GM12878 (cell line): ENCODE measurements around the gene MBLAC2. TPM values are rescaled to one million over a fixed set of nuclear protein-coding genes. Genes with fewer than 3 reads are reported as not detected.

Experiments used
- EP300 ChIP-seq, 2 experiments: fragments of 150-350 bp in 1 of 2; IDR thresholded peaks; 2 replicates each; pipeline ENCODE4 v1.6.1; 2011 to 2012; ENCODE audit warnings: low read depth in 2 of 2, low read length in 2 of 2, borderline replicate concordance in 1 of 2, improper control_type of control experiment in 1 of 2, inconsistent platforms in 1 of 2; ENCODE audit not compliant: control insufficient read depth in 1 of 2
- IKZF1 ChIP-seq: fragments of 450-650 bp; conservative IDR thresholded peaks from 2 replicates; pipeline ENCODE4 v1.6.1; 2017; ENCODE audit warnings: antibody characterized with exemption, mild to moderate bottlenecking
- POU2F2 ChIP-seq: IDR thresholded peaks from 3 replicates; pipeline ENCODE4 v1.6.1; 2011; ENCODE audit warnings: low read depth, mild to moderate bottlenecking, low read length, borderline replicate concordance
- RAD51 ChIP-seq: fragments of 450-650 bp; IDR thresholded peaks from 2 replicates; pipeline ENCODE4 v1.6.1; 2016; ENCODE audit warnings: moderate library complexity, mild to moderate bottlenecking, inconsistent platforms
- TAF1 ChIP-seq: IDR thresholded peaks from 2 replicates; pipeline ENCODE4 v1.6.1; 2011; ENCODE audit warnings: mild to moderate bottlenecking, low read depth, low read length, borderline replicate concordance
- polyA plus RNA-seq, 11 experiments: library from polyadenylated mRNA; depleted of rRNA in 4 of 11; unstranded in 6 of 11; stranded (reverse) in 5 of 11; fragments of >200 nt; fragmentation: Nextera tagmentation in 4 of 11; fragmentation: Illumina TruSeq in 1 of 11; extraction: Ambion mirVana in 4 of 11; extraction: Trizol in 1 of 11; gene quantifications; 1 replicate in 1 of 11; 2 replicates in 10 of 11; pipeline versions ENCODE4 v1.2.1 to v1.2.3, GENCODE V29; 2011 to 2016; ENCODE audit warnings: inconsistent platforms in 2 of 11, missing spikeins in 2 of 11, low read depth in 1 of 11
- total RNA-seq, 4 experiments: library from RNA; depleted of rRNA in 3 of 4; stranded (reverse); fragments of >200 nt in 3 of 4; fragmentation: Illumina TruSeq in 1 of 4; extraction: Trizol in 1 of 4; gene quantifications; 2 replicates each; pipeline versions ENCODE4 v1.2.1 to v1.2.3, GENCODE V29; 2013 to 2021
- TF ChIP-seq, protein P1 (sequence below): fragments of 450-650 bp; formaldehyde crosslinking; IDR thresholded peaks from 2 replicates; pipeline ENCODE4 v1.4.0; 2020; ENCODE audit warnings: mild to moderate bottlenecking, moderate library complexity
- TF ChIP-seq, protein P2 (sequence below): fragments of 450-650 bp; conservative IDR thresholded peaks from 2 replicates; pipeline ENCODE4 v1.6.1; 2017; ENCODE audit warnings: mild to moderate bottlenecking, moderate library complexity
- TF ChIP-seq, protein P3 (sequence below): fragments of 450-650 bp; IDR thresholded peaks from 2 replicates; pipeline ENCODE4 v1.6.1; 2017; ENCODE audit warnings: mild to moderate bottlenecking, low read depth, inconsistent platforms; ENCODE audit not compliant: poor library complexity, severe bottlenecking
- TF ChIP-seq, protein P4 (sequence below): IDR thresholded peaks from 2 replicates; pipeline ENCODE4 v1.6.1; 2012; ENCODE audit warnings: low read depth, low read length, improper control_type of control experiment

MBLAC2 gene
- total and polyA plus RNA-seq, 10 of the 15 experiments (the other 5 are each of a cell fraction or from before 2014, with no cell fraction given) = 2.0 to 10.5 (median 7.1) TPM

DNA sequence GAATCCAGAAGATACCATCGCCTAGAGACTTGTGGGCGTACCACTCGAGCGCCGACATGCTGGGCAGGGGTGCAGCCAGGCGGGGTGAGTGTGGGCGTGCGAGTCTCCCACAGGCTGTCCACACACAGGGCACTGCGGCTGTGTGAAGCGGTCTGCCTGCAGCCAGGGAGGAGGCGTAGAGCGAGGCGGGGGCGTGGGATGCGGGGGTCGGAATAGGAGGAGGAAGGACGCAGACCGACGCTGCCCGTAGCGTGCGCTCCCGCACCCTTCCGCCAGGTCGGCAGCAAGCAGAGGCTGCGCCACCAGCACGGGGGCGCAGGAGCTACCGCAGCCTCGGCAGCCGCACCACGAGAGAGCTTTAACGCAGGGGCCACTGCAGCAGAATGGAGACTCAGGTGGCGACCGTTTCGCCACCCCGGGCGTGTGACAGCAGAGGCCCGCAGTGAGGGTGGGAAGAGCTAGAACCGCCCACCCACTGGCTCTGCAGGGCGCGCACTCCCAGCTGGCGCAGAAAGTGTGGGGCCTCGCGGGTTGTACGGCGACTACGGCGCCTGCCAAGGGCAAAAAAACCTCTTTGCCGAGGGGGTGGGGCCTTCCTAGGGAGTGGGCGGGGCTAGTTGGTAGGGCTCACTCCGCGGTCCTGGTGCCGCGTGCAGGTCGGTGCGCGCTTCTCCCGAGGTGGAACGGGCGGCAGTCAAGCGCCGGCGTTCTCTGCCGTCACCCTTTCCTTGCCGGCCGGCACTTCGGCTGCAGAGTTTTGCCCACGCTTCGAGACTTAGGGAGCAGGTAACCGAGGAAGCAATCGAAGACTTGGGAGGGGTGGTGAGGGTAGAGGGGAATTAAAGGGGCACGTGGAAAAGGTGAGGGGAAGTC lies at the start of gene MBLAC2, which contains the start of gene POLR3G (continued):
- TF ChIP-seq, protein P1, sequence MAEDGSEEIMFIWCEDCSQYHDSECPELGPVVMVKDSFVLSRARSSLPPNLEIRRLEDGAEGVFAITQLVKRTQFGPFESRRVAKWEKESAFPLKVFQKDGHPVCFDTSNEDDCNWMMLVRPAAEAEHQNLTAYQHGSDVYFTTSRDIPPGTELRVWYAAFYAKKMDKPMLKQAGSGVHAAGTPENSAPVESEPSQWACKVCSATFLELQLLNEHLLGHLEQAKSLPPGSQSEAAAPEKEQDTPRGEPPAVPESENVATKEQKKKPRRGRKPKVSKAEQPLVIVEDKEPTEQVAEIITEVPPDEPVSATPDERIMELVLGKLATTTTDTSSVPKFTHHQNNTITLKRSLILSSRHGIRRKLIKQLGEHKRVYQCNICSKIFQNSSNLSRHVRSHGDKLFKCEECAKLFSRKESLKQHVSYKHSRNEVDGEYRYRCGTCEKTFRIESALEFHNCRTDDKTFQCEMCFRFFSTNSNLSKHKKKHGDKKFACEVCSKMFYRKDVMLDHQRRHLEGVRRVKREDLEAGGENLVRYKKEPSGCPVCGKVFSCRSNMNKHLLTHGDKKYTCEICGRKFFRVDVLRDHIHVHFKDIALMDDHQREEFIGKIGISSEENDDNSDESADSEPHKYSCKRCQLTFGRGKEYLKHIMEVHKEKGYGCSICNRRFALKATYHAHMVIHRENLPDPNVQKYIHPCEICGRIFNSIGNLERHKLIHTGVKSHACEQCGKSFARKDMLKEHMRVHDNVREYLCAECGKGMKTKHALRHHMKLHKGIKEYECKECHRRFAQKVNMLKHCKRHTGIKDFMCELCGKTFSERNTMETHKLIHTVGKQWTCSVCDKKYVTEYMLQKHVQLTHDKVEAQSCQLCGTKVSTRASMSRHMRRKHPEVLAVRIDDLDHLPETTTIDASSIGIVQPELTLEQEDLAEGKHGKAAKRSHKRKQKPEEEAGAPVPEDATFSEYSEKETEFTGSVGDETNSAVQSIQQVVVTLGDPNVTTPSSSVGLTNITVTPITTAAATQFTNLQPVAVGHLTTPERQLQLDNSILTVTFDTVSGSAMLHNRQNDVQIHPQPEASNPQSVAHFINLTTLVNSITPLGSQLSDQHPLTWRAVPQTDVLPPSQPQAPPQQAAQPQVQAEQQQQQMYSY (CRISPR knock-in tag) = no peak
- TF ChIP-seq, protein P2, sequence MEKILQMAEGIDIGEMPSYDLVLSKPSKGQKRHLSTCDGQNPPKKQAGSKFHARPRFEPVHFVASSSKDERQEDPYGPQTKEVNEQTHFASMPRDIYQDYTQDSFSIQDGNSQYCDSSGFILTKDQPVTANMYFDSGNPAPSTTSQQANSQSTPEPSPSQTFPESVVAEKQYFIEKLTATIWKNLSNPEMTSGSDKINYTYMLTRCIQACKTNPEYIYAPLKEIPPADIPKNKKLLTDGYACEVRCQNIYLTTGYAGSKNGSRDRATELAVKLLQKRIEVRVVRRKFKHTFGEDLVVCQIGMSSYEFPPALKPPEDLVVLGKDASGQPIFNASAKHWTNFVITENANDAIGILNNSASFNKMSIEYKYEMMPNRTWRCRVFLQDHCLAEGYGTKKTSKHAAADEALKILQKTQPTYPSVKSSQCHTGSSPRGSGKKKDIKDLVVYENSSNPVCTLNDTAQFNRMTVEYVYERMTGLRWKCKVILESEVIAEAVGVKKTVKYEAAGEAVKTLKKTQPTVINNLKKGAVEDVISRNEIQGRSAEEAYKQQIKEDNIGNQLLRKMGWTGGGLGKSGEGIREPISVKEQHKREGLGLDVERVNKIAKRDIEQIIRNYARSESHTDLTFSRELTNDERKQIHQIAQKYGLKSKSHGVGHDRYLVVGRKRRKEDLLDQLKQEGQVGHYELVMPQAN = peak; percentile 89
- TF ChIP-seq, protein P3, sequence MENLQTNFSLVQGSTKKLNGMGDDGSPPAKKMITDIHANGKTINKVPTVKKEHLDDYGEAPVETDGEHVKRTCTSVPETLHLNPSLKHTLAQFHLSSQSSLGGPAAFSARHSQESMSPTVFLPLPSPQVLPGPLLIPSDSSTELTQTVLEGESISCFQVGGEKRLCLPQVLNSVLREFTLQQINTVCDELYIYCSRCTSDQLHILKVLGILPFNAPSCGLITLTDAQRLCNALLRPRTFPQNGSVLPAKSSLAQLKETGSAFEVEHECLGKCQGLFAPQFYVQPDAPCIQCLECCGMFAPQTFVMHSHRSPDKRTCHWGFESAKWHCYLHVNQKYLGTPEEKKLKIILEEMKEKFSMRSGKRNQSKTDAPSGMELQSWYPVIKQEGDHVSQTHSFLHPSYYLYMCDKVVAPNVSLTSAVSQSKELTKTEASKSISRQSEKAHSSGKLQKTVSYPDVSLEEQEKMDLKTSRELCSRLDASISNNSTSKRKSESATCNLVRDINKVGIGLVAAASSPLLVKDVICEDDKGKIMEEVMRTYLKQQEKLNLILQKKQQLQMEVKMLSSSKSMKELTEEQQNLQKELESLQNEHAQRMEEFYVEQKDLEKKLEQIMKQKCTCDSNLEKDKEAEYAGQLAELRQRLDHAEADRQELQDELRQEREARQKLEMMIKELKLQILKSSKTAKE = no peak
- TF ChIP-seq, protein P4, sequence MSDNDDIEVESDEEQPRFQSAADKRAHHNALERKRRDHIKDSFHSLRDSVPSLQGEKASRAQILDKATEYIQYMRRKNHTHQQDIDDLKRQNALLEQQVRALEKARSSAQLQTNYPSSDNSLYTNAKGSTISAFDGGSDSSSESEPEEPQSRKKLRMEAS = peak; percentile 85
- TF ChIP-seq RAD51 (no peak), EP300 (IDR thresholded peaks at IDR 0.05; ENCODE audit: borderline replicate concordance in 1 of 2, control insufficient read depth in 1 of 2, low read depth in 2 of 2, low read length in 2 of 2) (0 out of 4 replicates have a peak, but pooled peaks of 1 of the 2 experiments have one; percentile 7), IKZF1 (peak; percentile 87), TAF1 (peak; percentile 53; the same call in 1 of the 2 replicates), POU2F2 (no peak; the same call in 2 of the 3 replicates)
